OCI-LY3 (cell line): ENCODE results near the gene NYNRIN.

ENCODE experiments used
- H2AFZ ChIP-seq: fragments of 200-600, 300-600 bp; shearing (Covaris generic); 2 replicates; pipeline ENCODE4 v1.6.0; 2014; ENCODE audit warnings: antibody characterized with exemption, low read depth, low read length
- H3K27ac ChIP-seq: fragments of 200-600, 300-600 bp; sonication (generic); 2 replicates; pipeline ENCODE4 v1.5.1; 2014; ENCODE audit warnings: mild to moderate bottlenecking, low read length, moderate library complexity, mixed read lengths
- H3K27me3 ChIP-seq: fragments of 200-600, 300-600 bp; sonication (generic); 2 replicates; pipeline ENCODE4 v1.6.1; 2014; ENCODE audit warnings: low read depth, low read length, mixed read lengths
- H3K36me3 ChIP-seq: fragments of 200-600, 300-600 bp; sonication (generic); replicated peaks from 2 replicates; pipeline ENCODE3; 2014; ENCODE audit warnings: low read depth, low read length, mixed read lengths
- H3K4me1 ChIP-seq: fragments of 300-600, 200-600 bp; sonication (generic); 2 replicates; pipeline ENCODE4 v1.6.1; 2014; ENCODE audit warnings: low read length, mixed read lengths
- H3K4me2 ChIP-seq: fragments of 200-600, 300-600 bp; sonication (generic); 2 replicates; pipeline ENCODE4 v1.6.1; 2014; ENCODE audit warnings: low read length, mixed read lengths
- H3K4me3 ChIP-seq: fragments of 300-600, 200-600 bp; sonication (generic); 2 replicates; pipeline ENCODE4 v1.5.1; 2014; ENCODE audit warnings: antibody characterized with exemption, mild to moderate bottlenecking, low read length, moderate library complexity
- H3K79me2 ChIP-seq: fragments of 300-600, 200-600 bp; shearing (Covaris generic); 2 replicates; pipeline ENCODE4 v1.6.1; 2014; ENCODE audit warnings: mild to moderate bottlenecking, low read length, mixed read lengths
- H3K9ac ChIP-seq: fragments of 300-600, 200-600 bp; shearing (Covaris generic); 2 replicates; pipeline ENCODE4 v1.6.0; 2014; ENCODE audit warnings: mild to moderate bottlenecking, low read length, moderate library complexity
- H3K9me3 ChIP-seq: fragments of 200-600, 300-600 bp; shearing (Covaris generic); 2 replicates; pipeline ENCODE4 v1.6.1; 2014; ENCODE audit warnings: low read length, mixed read lengths; ENCODE audit not compliant: insufficient read depth
- H4K20me1 ChIP-seq: fragments of 200-600, 300-600 bp; sonication (generic); 2 replicates; pipeline ENCODE4 v1.6.1; 2016; ENCODE audit warnings: low read length, mixed read lengths; ENCODE audit not compliant: insufficient read depth
- EZH2phosphoT487 ChIP-seq: fragments of 200-600 bp; shearing (Covaris generic); IDR thresholded peaks from 2 replicates; pipeline ENCODE4 v1.6.1; 2018; ENCODE audit warnings: antibody characterized with exemption, mixed run types, low read depth
- TF ChIP-seq, protein P1 (sequence below): fragments of 200-600, 300-600 bp; sonication (generic); IDR thresholded peaks from 2 replicates; pipeline ENCODE4 v1.5.1; 2014; ENCODE audit warnings: antibody characterized with exemption, low read length, low read depth

NYNRIN gene

DNA sequence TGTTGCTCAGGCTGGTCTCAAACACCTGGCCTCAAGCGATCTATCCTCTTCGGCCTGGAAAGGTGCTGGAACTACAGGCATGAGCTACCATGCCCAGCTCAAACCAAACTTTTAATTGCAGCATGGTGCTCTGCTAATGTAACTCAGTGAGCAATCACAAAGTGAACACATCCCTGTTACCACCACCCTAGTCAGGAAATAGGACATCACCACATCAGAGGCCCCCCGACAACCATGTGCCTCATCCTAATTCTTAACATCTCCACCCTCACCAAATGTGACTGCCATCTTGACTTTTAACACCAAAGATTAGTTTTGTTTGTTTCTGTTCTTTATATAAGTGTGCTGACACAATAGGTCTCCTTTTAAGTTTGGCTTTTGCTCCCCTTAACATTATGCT lies 66.6 kb downstream of the NYNRIN start:
- H3K4me3 ChIP-seq = no peak overlapping the region

DNA sequence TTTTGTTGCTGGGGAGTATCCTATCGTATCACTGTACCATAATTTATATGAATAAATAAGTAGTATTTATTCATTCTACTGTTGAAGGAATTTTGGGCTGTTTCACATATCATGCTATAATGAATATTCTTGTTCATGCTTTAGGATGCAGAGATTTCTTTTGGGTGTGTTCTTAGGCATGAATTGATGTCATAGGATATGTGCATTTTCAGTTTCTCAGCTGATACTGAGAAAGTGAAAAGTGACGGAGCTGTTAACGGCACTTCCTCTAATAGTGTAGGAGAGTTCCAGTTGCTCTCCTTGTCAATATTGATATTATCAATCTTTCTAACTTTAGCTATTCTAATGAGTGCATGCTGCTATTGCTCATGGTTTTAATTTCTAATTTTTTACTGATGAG lies 67.0 kb downstream of the NYNRIN start:
- Histone ChIP-seq H4K20me1 (no peaks in the 10 kb centered on the region), H3K4me3 (no peak overlapping the region), H2AFZ (no peak overlapping the region), H3K9ac (no peak overlapping the region), H3K9me3 (no peaks in the 10 kb centered on the region), H3K27me3 (no peaks in the 10 kb centered on the region), H3K4me2 (no peak overlapping the region), H3K79me2 (no peaks in the 10 kb centered on the region), H3K4me1 (no peaks in the 10 kb centered on the region), H3K36me3 (no peaks in the 10 kb centered on the region), H3K27ac (no peak overlapping the region)
- TF ChIP-seq, protein P1, sequence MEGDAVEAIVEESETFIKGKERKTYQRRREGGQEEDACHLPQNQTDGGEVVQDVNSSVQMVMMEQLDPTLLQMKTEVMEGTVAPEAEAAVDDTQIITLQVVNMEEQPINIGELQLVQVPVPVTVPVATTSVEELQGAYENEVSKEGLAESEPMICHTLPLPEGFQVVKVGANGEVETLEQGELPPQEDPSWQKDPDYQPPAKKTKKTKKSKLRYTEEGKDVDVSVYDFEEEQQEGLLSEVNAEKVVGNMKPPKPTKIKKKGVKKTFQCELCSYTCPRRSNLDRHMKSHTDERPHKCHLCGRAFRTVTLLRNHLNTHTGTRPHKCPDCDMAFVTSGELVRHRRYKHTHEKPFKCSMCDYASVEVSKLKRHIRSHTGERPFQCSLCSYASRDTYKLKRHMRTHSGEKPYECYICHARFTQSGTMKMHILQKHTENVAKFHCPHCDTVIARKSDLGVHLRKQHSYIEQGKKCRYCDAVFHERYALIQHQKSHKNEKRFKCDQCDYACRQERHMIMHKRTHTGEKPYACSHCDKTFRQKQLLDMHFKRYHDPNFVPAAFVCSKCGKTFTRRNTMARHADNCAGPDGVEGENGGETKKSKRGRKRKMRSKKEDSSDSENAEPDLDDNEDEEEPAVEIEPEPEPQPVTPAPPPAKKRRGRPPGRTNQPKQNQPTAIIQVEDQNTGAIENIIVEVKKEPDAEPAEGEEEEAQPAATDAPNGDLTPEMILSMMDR = no peak
- no peak for TF ChIP-seq EZH2phosphoT487

More for the DNA sequence above, 66.6 kb downstream of the NYNRIN start:
- Histone ChIP-seq H3K4me1 (no peaks in the 10 kb centered on the region), H4K20me1 (no peaks in the 10 kb centered on the region), H3K27me3 (no peaks in the 10 kb centered on the region), H3K9me3 (no peaks in the 10 kb centered on the region), H2AFZ (no peak overlapping the region), H3K27ac (no peak overlapping the region), H3K9ac (no peak overlapping the region), H3K4me2 (no peak overlapping the region), H3K36me3 (no peaks in the 10 kb centered on the region), H3K79me2 (no peaks in the 10 kb centered on the region)
- no peak for TF ChIP-seq EZH2phosphoT487
- TF ChIP-seq, protein P1 = no peak
